Measurements from ENCODE around the gene FANCL. TPM values are rescaled to one million over a fixed set of nuclear protein-coding genes. Genes with fewer than 3 reads are reported as not detected.
A peak's percentile ranks its signal among the peaks of the same experiment; 100 is the strongest.
"Not testable (repeated sequence)": the region's sequence is repeated elsewhere in the genome, so short reads cannot be mapped to it uniquely, and the experiment has no call there.

FANCL gene
- total and polyA plus RNA-seq, 9 of the 15 experiments (the other 6 are each of a cell fraction or from before 2014, with no cell fraction given) = 36.7 to 120 (median 58.5) TPM

DNA sequence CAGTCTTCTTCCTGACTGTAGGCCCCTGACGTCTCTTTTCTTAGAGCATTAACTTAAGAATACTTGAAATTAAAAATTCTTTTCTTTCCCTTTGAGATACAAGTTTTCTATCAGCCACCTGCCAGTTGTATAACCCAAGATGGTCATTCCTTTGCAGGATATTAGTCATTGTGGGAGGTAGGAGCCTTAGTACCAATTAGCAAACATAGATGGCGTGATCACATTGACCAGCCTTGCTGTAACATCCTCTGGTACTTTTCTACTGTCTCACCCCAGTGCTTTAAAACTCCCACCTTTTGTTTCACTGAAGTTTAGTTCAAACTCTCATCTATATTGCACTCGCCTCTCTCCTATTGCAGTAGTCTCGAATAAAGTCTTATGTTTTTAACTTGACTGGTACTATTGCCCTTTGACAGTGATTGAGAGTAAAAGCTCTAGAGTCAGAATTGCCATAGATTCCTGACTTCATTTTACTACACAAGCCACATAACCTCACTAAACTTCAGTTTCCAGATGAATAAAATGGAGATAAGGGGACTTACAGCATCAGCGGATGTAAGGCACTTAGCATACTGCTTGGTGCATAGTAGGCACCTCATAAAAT is 120.4 kb downstream of the FANCL start:
- no peak overlapping the region for H3K9ac ChIP-seq (ENCODE audit: insufficient read depth in 1 of 2, low read depth in 2 of 2, low read length in 2 of 2)
- WGBS (ENCODE audit: insufficient coverage, low coverage, missing lambda C conversion rate) = 87% methylated on average over 5 of the region's 5 CpGs
- intact Hi-C loops (cut with micrococcal nuclease) = no loop called here
- no peaks in the 10 kb centered on the region for H3K27me3 ChIP-seq (ENCODE audit: control insufficient read depth in 2 of 2, insufficient read depth in 2 of 2, low read length in 2 of 2)
- peak in 1 of 4 experiments; percentile 7 for DNase-seq (ENCODE audit: extremely low read depth in 1 of 4, low spot score in 3 of 4)
- no peaks in the 10 kb centered on the region for H4K20me1 ChIP-seq (replicated peaks; ENCODE audit: control insufficient read depth, insufficient read depth, low read length)
- CTCF ChIA-PET (ENCODE audit: low intra/inter-chr PET ratio) = no interaction called here
- TF ChIP-seq RFX1 (IDR thresholded peaks at IDR 0.05) (no peak), ZKSCAN1 (IDR thresholded peaks at IDR 0.05; ENCODE audit: low read depth, low read length) (0 out of 2 replicates have a peak, but pooled peaks have one; percentile 58)
- no peak for FAIRE-seq
- BruUV-seq (replicated peaks) = no TSS peak
- peak; percentile 35; the same call in 2 of the 3 replicates for ATAC-seq
- H3K4me3 ChIP-seq = no peak overlapping the region
- H3K4me1 ChIP-seq (replicated peaks in 1 of 2; ENCODE audit: control insufficient read depth in 2 of 2, insufficient read depth in 2 of 2, low read length in 2 of 2) = peaks cover 2 to 16% of the 10 kb centered on the region in 2 experiments; a peak in 3 of 5 replicates
- POLR2A ChIA-PET = no interaction called here
- H3K9me1 ChIP-seq (ENCODE audit: control insufficient read depth, insufficient read depth, low read length) = no peaks in the 10 kb centered on the region
- H3K27ac ChIP-seq (ENCODE audit: extremely low read depth, low read depth, low read length) = no peak overlapping the region
- in situ Hi-C loops (cut with MboI) = no loop called here
- no peaks in the 10 kb centered on the region for H3K79me2 ChIP-seq (ENCODE audit: control insufficient read depth, insufficient read depth, low read length)
- H3K4me2 ChIP-seq (ENCODE audit: insufficient read depth, low read length) = no peak overlapping the region
- H2AFZ ChIP-seq (ENCODE audit: low read depth, low read length) = no peak overlapping the region
- no peaks in the 10 kb centered on the region for H3K9me3 ChIP-seq (replicated peaks; ENCODE audit: control insufficient read depth, insufficient read depth, low read depth, low read length)
- peaks cover 14% of the 10 kb centered on the region; the same call in 2 of the 3 replicates for H3K36me3 ChIP-seq (ENCODE audit: control insufficient read depth, insufficient read depth, low read length)

DNA sequence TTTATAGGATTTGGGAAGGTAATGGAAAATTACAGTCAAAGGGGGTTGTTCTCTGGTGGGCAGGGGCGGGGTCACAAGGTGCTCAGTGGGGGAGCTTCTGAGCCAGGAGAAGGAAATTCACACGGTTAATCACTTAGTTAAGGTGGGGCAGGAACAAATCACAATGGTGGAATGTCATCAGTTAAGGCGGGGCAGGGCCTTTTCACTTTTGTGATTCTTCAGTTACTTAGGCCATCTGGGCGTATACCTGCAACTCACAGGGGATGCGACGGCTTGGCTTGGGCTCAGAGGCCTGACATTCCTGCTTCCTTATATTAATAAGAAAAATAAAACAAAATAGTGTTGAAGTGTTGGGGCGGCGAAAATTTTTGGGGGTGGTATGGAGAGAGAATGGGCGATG is 127.6 kb downstream of the FANCL start:
- 89% methylated on average over 9 of the region's 9 CpGs for WGBS (ENCODE audit: insufficient coverage, low coverage, missing lambda C conversion rate)
- H3K79me2 ChIP-seq (ENCODE audit: control insufficient read depth, insufficient read depth, low read length); H3K9me3 ChIP-seq (replicated peaks; ENCODE audit: control insufficient read depth, insufficient read depth, low read depth, low read length); POLR2A ChIA-PET; H3K36me3 ChIP-seq (ENCODE audit: control insufficient read depth, insufficient read depth, low read length); BruUV-seq (replicated peaks); H3K27ac ChIP-seq (ENCODE audit: extremely low read depth, low read depth, low read length); CTCF ChIA-PET (ENCODE audit: low intra/inter-chr PET ratio); H3K4me3 ChIP-seq; H3K9me1 ChIP-seq (ENCODE audit: control insufficient read depth, insufficient read depth, low read length); intact Hi-C loops (cut with micrococcal nuclease); FAIRE-seq; H3K4me1 ChIP-seq (replicated peaks in 1 of 2; ENCODE audit: control insufficient read depth in 2 of 2, insufficient read depth in 2 of 2, low read length in 2 of 2); ATAC-seq; H2AFZ ChIP-seq (ENCODE audit: low read depth, low read length); H3K4me2 ChIP-seq (ENCODE audit: insufficient read depth, low read length); DNase-seq (ENCODE audit: extremely low read depth in 1 of 4, low spot score in 3 of 4); in situ Hi-C loops (cut with MboI); H3K27me3 ChIP-seq (ENCODE audit: control insufficient read depth in 2 of 2, insufficient read depth in 2 of 2, low read length in 2 of 2); H4K20me1 ChIP-seq (replicated peaks; ENCODE audit: control insufficient read depth, insufficient read depth, low read length); H3K9ac ChIP-seq (ENCODE audit: insufficient read depth in 1 of 2, low read depth in 2 of 2, low read length in 2 of 2): not testable (repeated sequence)

All from K562 (cell line).